Effector memory CD4-positive, alpha-beta T cell (primary cell): ENCODE measurements around the gene WWC1.
"Not testable (repeated sequence)": the region's sequence is repeated elsewhere in the genome, so short reads cannot be mapped to it uniquely, and the experiment has no call there.

Experiments used
- DNase-seq, 3 donors: peaks; one replicate each; pipeline ENCODE4 v3.0.0-alpha.2; 2020
- H3K27ac ChIP-seq: 2 replicates; pipeline ENCODE4 v1.7.0; 2013; ENCODE audit warnings: mild to moderate bottlenecking, low read length, moderate library complexity; ENCODE audit not compliant: insufficient read depth, poor library complexity, severe bottlenecking
- H3K27me3 ChIP-seq: replicated peaks from 2 replicates; pipeline ENCODE4 v1.7.0; 2013; ENCODE audit warnings: mild to moderate bottlenecking, low read length; ENCODE audit not compliant: insufficient read depth, control insufficient read depth, poor library complexity, severe bottlenecking
- H3K36me3 ChIP-seq: 2 replicates; pipeline ENCODE4 v1.7.0; 2013; ENCODE audit warnings: mild to moderate bottlenecking, low read length, moderate library complexity; ENCODE audit not compliant: control insufficient read depth, insufficient read depth
- H3K4me1 ChIP-seq: 2 replicates; pipeline ENCODE4 v1.7.0; 2013; ENCODE audit warnings: low read length, mild to moderate bottlenecking; ENCODE audit not compliant: control insufficient read depth, insufficient read depth, poor library complexity, severe bottlenecking
- H3K4me3 ChIP-seq: 2 replicates; pipeline ENCODE4 v1.7.0; 2013; ENCODE audit warnings: low read length, low read depth, mild to moderate bottlenecking; ENCODE audit not compliant: insufficient read depth, poor library complexity, severe bottlenecking
- H3K9me3 ChIP-seq: 2 replicates; pipeline ENCODE4 v1.7.0; 2013; ENCODE audit warnings: mild to moderate bottlenecking, low read length, moderate library complexity; ENCODE audit not compliant: control insufficient read depth

WWC1 gene

DNA sequence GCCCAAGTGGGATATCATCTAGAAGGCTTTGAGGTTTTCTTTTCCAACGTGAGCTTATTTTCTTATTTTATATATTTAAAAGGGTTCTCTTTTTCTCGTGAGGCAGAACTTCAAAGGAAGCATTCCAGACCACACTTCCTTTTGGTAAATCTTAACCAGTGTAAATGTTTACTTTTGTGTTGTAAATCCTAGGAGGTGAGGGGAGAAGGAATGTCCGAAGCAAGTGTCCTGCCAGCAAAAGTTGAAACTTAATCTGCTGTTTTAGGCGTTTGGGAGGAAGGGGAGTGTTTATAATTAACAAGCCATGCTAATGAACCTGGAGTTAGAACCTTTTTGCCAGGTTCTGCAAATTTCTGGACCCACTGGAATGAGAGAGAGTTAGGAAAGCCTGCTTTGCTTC lies 37.9 kb downstream of the WWC1 start:
- H3K9me3 ChIP-seq, result no peaks in the 10 kb centered on the region
- no peaks in the 10 kb centered on the region for H3K27me3 ChIP-seq
- H3K4me1 ChIP-seq, result no peaks in the 10 kb centered on the region
- no peak overlapping the region for H3K4me3 ChIP-seq
- no peaks in the 10 kb centered on the region for H3K36me3 ChIP-seq
- DNase-seq, result no peak
- H3K27ac ChIP-seq, result no peak overlapping the region

DNA sequence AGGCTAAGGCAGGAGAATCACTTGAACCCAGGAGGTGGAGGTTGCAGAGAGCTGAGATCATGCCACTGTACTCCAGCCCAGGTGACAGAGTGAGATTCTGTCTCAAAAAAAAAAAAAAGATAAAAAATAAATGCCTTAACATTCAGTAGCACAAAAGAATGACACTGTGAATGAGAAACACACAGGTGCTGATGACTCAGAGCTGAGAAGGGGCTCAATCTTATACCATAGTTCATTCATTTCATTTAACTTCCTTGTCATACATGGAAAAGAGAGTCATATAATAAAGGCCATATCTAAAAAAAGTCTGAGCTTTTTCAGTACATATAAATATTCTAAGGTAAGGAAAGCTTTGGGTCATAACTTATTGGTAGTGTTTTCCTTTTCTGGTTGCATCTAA lies 40.6 kb downstream of the WWC1 start:
- H3K27ac ChIP-seq, result no peak overlapping the region
- H3K27me3 ChIP-seq, result no peaks in the 10 kb centered on the region
- no peaks in the 10 kb centered on the region for H3K36me3 ChIP-seq
- H3K9me3 ChIP-seq, result no peaks in the 10 kb centered on the region
- no peak overlapping the region for H3K4me3 ChIP-seq
- no peak for DNase-seq
- H3K4me1 ChIP-seq, result no peaks in the 10 kb centered on the region

DNA sequence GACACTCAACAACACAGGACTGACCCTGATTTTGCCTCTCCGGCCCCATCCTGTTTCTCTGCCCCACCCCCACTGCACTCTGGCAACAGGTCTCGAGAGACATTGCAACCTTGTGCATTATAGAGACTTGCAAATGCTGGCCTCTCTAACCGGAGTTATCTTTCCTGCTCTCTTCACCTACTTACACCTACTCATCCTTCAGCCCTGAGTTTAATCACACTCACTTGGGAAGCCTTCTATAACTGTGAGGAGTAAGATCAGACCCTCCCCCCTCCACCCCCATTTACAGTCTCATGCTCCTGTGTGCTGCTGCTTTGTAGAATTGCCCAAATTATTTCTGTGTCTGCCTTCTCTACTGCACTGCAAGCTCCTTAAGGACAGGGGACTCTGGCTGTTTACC lies 42.8 kb downstream of the WWC1 start:
- Histone ChIP-seq H3K27ac (no peak overlapping the region), H3K4me1 (no peaks in the 10 kb centered on the region), H3K4me3 (no peak overlapping the region), H3K27me3 (no peaks in the 10 kb centered on the region), H3K9me3 (no peaks in the 10 kb centered on the region), H3K36me3 (no peaks in the 10 kb centered on the region)
- no peak for DNase-seq

DNA sequence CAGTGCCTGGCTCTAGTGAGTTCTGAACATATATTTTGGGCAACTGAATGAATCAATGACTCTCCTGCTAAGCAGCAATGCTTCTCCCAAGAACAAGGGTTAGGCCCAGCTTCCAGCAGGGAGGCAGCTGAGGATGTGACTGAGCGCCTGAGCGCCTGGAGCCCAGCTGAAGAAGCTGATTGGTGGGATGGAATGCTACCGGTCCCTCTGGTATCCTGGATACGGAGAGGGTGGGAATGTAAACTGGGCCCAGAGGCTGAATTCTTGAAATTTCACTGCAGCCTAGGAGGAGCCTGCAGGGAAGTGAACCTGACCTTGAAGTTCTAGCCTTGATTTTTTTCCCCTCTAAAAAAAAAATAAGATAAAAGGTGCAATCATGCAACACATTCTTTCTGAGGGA lies 43.2 kb downstream of the WWC1 start:
- H3K4me3 ChIP-seq, result no peak overlapping the region
- H3K4me1 ChIP-seq, result no peaks in the 10 kb centered on the region
- no peaks in the 10 kb centered on the region for H3K9me3 ChIP-seq
- no peak for DNase-seq
- no peaks in the 10 kb centered on the region for H3K27me3 ChIP-seq
- no peak overlapping the region for H3K27ac ChIP-seq
- H3K36me3 ChIP-seq, result no peaks in the 10 kb centered on the region

DNA sequence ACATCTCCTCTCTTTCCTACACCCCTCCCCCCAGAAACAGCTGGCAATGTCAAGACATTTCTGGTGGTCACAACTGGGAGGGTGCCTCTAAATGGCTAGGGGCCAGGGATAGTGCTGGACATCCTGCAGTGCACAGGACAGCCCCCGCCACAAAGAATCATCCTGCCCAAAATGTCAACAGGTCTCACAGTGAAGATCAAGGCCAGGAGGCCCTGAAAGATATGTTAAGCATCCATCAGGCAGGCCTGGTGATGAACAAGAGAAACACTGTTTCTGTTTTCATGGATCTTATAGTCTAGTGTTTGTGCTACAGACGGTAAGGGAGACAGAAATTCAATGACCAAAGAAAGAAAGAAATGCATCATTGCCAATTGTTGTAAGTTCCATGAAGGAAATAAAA lies 45.9 kb downstream of the WWC1 start:
- no peak for DNase-seq

DNA sequence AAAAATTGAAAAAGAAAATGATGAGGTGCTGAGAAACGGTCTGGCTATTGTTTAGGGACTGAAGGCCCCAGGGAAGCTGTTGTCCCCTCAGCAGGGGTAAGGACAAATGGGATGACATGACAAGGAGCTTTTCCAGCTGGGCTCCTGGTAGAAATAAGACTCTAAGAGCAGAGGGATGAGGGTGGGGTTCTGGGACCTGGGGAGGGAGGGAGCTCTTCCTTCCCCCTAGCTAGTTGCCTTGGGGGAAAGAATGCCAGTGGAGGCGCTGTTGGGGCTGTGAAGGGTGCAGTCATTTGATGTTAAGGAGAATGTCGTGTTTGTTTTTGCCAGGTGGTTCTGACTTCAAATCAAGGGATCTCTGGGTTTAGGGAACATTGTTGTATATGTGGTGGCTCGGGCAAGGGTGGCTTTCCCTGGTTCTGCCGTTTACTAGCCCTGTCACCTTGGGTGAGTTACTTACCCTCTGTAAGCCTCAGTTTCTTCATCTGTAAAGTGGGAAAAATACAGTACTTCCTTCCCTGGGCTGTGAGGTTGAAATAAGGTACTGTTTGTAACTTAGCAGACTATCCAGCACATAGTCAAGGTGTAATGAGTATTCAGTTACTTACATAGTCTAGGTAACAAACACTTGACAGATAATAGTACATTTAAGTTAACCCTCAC lies 47.8 kb downstream of the WWC1 start:
- no peaks in the 10 kb centered on the region for H3K36me3 ChIP-seq
- no peak overlapping the region for H3K27ac ChIP-seq
- H3K4me3 ChIP-seq, result no peak overlapping the region
- no peaks in the 10 kb centered on the region for H3K4me1 ChIP-seq
- H3K9me3 ChIP-seq, result no peaks in the 10 kb centered on the region
- H3K27me3 ChIP-seq, result no peaks in the 10 kb centered on the region
- no peak for DNase-seq

More for the DNA sequence above, 45.9 kb downstream of the WWC1 start:
- Histone ChIP-seq H3K27ac (no peak overlapping the region), H3K27me3 (no peaks in the 10 kb centered on the region), H3K9me3 (no peaks in the 10 kb centered on the region), H3K4me3 (no peak overlapping the region), H3K4me1 (no peaks in the 10 kb centered on the region), H3K36me3 (no peaks in the 10 kb centered on the region)

DNA sequence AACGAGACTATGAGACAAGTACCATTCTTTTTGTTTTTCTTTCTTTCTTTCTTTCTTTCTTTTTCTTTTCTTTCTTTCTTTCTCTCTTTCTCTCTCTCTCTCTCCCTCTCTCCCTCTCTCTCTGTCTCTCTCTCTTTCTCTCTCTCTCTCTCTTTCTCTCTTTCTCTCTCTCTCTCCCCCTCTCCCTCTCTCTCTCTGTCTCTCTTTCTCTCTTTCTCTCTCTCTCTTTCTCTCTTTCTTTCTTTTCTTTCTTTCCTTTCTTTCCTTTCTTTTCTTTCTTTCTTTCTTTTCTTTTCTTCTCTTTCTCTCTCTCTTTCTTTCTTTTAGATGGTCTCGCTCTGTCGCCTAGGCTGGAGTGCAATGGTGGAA lies 48.3 kb downstream of the WWC1 start:
- H3K27me3 ChIP-seq, H3K9me3 ChIP-seq, H3K4me1 ChIP-seq, H3K27ac ChIP-seq, DNase-seq, H3K4me3 ChIP-seq, H3K36me3 ChIP-seq: not testable (repeated sequence)

DNA sequence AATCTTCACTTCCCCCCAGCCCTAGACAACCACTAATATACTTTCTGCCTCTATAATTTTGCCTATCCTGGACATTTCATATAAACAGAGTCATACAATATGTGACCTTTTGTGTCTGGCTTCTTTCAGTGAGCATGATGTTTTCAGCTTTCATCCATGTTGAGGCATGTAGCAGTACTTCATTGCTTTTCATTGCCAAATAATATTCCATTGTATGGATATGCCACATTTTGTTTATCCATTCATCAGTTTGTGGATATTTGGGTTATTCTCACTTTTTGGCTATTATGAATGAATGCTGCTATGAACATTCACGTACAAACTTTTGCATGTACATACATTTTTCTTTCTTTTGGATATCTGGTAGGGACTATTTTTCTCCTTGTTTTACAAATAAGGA lies 49.0 kb downstream of the WWC1 start:
- Histone ChIP-seq H3K4me1 (no peaks in the 10 kb centered on the region), H3K36me3 (no peaks in the 10 kb centered on the region), H3K9me3 (no peaks in the 10 kb centered on the region), H3K27ac (no peak overlapping the region), H3K27me3 (no peaks in the 10 kb centered on the region), H3K4me3 (no peak overlapping the region)
- no peak for DNase-seq

DNA sequence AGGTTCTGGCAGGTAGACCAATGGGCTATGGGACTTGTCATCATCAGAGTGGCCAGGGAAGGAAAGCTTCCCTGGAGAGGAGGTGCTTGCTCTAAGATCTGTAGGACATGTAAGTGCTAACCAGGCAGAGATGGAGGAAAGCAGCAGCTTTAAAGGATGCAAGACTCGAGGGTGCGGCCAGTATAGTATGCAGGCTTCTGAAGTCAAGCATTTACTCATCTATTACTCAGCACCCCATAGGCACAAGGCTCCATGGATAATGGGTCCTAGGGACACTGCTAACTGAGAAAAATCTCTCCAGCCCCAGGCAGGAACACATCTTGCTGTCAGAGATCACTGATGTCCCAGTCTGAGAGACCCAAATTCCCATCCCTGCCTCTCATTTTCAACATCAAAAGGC lies 49.7 kb downstream of the WWC1 start:
- no peaks in the 10 kb centered on the region for H3K9me3 ChIP-seq
- no peak overlapping the region for H3K27ac ChIP-seq

DNA sequence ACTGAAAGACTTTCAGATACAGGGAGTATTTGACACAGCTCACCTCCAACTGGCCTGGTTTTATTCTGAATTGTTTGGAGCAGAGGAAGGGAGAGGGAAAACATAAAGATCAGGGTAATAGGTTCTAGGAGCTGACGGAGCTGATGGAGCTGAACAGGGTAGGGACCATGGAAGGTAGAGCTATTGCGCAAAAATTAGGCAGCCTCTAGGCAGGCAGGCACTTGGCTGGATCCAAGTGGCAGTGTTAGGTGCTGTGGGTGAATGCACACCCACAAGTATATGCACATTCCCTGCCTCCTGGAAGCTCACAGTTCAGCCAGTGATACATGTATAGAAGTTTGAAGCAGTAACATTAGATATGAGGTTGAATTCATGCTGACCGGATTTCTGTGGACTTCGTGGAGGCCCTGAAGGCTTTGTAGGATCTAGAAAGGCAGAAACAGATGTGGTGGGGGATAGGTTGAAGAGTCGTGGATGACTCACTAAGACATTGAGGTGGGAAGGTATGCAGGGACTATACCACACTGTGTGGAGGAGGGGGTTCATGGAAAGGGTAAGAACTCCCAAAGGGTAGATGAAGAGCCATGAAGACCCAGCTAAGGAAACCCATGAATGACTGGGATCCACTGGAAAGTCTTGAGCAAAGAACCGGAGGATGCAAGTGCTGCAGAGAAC lies 50.8 kb downstream of the WWC1 start:
- Histone ChIP-seq H3K9me3 (no peaks in the 10 kb centered on the region), H3K27ac (no peak overlapping the region), H3K4me1 (no peaks in the 10 kb centered on the region), H3K36me3 (no peaks in the 10 kb centered on the region), H3K4me3 (no peak overlapping the region), H3K27me3 (no peaks in the 10 kb centered on the region)
- no peak for DNase-seq

More for the DNA sequence above, 49.7 kb downstream of the WWC1 start:
- no peaks in the 10 kb centered on the region for H3K4me1 ChIP-seq
- H3K4me3 ChIP-seq, result no peak overlapping the region
- DNase-seq, result no peak
- no peaks in the 10 kb centered on the region for H3K36me3 ChIP-seq
- no peaks in the 10 kb centered on the region for H3K27me3 ChIP-seq
